NT2/D1 (cell line): Measurements from ENCODE around the gene VDAC1.

Experiments
- YY1 ChIP-seq: IDR thresholded peaks from 2 replicates; pipeline ENCODE4 v1.6.1; 2011; ENCODE audit not compliant: insufficient read length, insufficient read depth
- ZNF274 ChIP-seq: IDR thresholded peaks from 2 replicates; pipeline ENCODE4 v1.6.1; 2011; ENCODE audit warnings: mild to moderate bottlenecking, low read depth, low read length

- no peak for TF ChIP-seq ZNF274
- no peak for TF ChIP-seq YY1
These were observed 21.9 kb upstream of the VDAC1 start for GRCh38 chr5:134026521-134027287.
